Measurements from ENCODE around the gene CXCR4.

DNA sequence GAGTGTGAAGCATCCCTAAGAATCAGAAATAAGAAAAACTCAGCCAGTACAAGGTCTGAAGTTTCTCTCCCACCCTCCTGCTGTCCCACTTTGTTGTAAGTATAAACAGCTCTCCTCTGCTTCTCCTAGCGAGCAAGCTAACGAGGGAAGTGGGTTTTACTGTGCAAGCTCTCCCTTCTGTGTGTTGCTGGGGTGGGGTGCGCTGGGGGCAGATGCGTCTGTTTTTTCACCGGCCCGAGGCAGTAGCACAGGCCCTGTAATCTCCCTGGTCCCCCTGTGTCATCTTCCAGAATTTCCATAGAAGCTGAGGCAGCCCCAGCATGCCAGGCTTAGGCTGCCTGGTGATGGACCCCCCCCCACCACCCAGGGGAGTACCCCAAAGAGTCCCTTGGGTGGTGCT lies 9.4 kb upstream of the CXCR4 start:
- no peak for TF ChIP-seq POLR2A (IDR thresholded peaks at IDR 0.05)
- TF ChIP-seq, protein P1, sequence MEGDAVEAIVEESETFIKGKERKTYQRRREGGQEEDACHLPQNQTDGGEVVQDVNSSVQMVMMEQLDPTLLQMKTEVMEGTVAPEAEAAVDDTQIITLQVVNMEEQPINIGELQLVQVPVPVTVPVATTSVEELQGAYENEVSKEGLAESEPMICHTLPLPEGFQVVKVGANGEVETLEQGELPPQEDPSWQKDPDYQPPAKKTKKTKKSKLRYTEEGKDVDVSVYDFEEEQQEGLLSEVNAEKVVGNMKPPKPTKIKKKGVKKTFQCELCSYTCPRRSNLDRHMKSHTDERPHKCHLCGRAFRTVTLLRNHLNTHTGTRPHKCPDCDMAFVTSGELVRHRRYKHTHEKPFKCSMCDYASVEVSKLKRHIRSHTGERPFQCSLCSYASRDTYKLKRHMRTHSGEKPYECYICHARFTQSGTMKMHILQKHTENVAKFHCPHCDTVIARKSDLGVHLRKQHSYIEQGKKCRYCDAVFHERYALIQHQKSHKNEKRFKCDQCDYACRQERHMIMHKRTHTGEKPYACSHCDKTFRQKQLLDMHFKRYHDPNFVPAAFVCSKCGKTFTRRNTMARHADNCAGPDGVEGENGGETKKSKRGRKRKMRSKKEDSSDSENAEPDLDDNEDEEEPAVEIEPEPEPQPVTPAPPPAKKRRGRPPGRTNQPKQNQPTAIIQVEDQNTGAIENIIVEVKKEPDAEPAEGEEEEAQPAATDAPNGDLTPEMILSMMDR (IDR thresholded peaks at IDR 0.05): no peak
